HCT116 (cell line): Measurements from ENCODE around the gene ELMO2.

Experiments used
- CEBPB ChIP-seq: IDR thresholded peaks from 2 replicates; pipeline ENCODE4 v1.6.1; 2012; ENCODE audit warnings: low read depth
- EZH2 ChIP-seq: fragments of 200-600 bp; sonication (generic); IDR thresholded peaks from 2 replicates; pipeline ENCODE4 v1.6.1; 2017; ENCODE audit warnings: antibody characterized with exemption, mixed run types
- JUND ChIP-seq: IDR thresholded peaks from 2 replicates; pipeline ENCODE4 v1.6.1; 2012
- POLR2A ChIP-seq: IDR thresholded peaks from 2 replicates; pipeline ENCODE4 v1.7.0; 2011; ENCODE audit warnings: borderline replicate concordance; ENCODE audit not compliant: insufficient read depth, insufficient read length; ENCODE audit errors: extremely low read depth
- POLR2AphosphoS5 ChIP-seq: IDR thresholded peaks from 2 replicates; pipeline ENCODE4 v1.6.1; 2011; ENCODE audit warnings: mild to moderate bottlenecking, low read depth, low read length, moderate library complexity
- SIN3A ChIP-seq: IDR thresholded peaks from 2 replicates; pipeline ENCODE4 v1.6.1; 2012; ENCODE audit warnings: low read depth
- SRF ChIP-seq: IDR thresholded peaks from 2 replicates; pipeline ENCODE4 v1.6.1; 2012; ENCODE audit warnings: low read depth
- YY1 ChIP-seq: IDR thresholded peaks from 2 replicates; pipeline ENCODE4 v1.6.1; 2011; ENCODE audit warnings: low read length, low read depth, moderate library complexity, mild to moderate bottlenecking; ENCODE audit not compliant: insufficient replicate concordance; ENCODE audit errors: extremely low read depth
- ZFX ChIP-seq: fragments of 450-650 bp; IDR thresholded peaks from 2 replicates; pipeline ENCODE4 v1.6.1; 2017
- ZNF274 ChIP-seq: fragments of 200-500 bp; sonication (Bioruptor generic); IDR thresholded peaks from 2 replicates; pipeline ENCODE4 v1.6.1; 2014; ENCODE audit warnings: mild to moderate bottlenecking, low read depth, low read length, inconsistent platforms
- TF ChIP-seq, protein P1 (sequence below), 3 experiments: fragments of 200-600 bp in 1 of 3; sonication (generic) in 1 of 3; IDR thresholded peaks in 2 of 3; conservative IDR thresholded peaks in 1 of 3; 2 replicates each; pipeline ENCODE4 v1.5.1; 2012 to 2017; ENCODE audit warnings: low read depth in 2 of 3, low read length in 2 of 3, antibody characterized with exemption in 1 of 3, borderline replicate concordance in 1 of 3, control low read depth in 1 of 3, mild to moderate bottlenecking in 1 of 3, mixed read lengths in 1 of 3, mixed run types in 1 of 3, moderate library complexity in 1 of 3; ENCODE audit not compliant: insufficient read depth in 1 of 3

DNA sequence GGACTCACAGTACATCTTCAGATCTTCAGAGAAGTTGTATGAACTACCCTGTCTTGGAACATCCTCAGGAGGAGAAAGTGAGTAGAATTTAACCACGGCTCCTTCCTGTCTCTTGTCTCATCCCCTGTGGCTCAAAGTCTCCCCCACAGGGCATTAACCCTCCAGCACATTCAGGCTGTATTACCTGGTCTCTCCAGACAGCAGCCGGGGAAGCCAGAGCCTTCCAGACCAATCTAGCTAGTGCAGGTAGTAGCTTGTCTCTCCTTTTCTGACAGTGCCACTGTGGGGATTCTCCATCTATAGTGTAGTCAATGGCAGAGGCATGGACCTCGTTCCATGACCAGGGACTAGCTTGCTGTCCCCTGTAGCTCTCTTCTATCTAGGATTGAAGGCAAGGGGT, 16.9 kb upstream of the ELMO2 start:
- TF ChIP-seq, protein P1, sequence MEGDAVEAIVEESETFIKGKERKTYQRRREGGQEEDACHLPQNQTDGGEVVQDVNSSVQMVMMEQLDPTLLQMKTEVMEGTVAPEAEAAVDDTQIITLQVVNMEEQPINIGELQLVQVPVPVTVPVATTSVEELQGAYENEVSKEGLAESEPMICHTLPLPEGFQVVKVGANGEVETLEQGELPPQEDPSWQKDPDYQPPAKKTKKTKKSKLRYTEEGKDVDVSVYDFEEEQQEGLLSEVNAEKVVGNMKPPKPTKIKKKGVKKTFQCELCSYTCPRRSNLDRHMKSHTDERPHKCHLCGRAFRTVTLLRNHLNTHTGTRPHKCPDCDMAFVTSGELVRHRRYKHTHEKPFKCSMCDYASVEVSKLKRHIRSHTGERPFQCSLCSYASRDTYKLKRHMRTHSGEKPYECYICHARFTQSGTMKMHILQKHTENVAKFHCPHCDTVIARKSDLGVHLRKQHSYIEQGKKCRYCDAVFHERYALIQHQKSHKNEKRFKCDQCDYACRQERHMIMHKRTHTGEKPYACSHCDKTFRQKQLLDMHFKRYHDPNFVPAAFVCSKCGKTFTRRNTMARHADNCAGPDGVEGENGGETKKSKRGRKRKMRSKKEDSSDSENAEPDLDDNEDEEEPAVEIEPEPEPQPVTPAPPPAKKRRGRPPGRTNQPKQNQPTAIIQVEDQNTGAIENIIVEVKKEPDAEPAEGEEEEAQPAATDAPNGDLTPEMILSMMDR (IDR thresholded peaks at IDR 0.05 in 2 of 3, conservative IDR thresholded peaks at IDR 0.05 in 1 of 3; ENCODE audit: borderline replicate concordance in 1 of 3, insufficient read depth in 1 of 3, low read depth in 2 of 3, low read length in 2 of 3) = no peak
- TF ChIP-seq ZFX (no peak), SRF (no peak), CEBPB (no peak), JUND (no peak), POLR2AphosphoS5 (no peak), YY1 (no peak), EZH2 (no peak), POLR2A (no peak), ZNF274 (no peak), SIN3A (no peak)
